Measurements from ENCODE around the gene GATA1.

The GATA1 gene

DNA sequence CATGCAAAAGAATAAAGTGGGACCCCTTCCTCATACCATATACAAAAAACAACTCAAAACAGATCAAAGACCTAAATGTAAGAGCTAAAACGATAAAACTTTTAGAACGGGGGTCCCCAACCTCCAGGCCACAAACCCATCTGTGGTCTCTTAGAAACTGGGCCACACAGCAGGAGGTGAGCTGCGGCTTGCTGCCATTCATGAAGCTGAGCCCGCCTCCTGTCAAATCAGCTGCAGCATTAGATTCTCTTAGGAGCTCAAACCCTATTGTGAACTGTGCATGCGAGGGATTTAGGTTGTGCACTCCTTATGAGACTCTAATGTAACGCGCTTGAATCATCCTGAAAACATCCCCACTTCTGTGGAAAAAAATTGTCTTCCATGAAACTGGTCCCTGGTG lies 7.0 kb upstream of the GATA1 start:
- Mint-ChIP-seq H3K4me1 (no peaks in the 10 kb centered on the region), H3K27me3 (ENCODE audit: low read depth, poor library complexity) (peaks cover 9% of the 10 kb centered on the region), H3K4me3 (no peak overlapping the region), H3K9me3 (peaks cover 58% of the 10 kb centered on the region), H3K36me3 (ENCODE audit: low read depth) (no peaks in the 10 kb centered on the region), H3K27ac (no peak overlapping the region)
- TF ChIP-seq, protein P1, sequence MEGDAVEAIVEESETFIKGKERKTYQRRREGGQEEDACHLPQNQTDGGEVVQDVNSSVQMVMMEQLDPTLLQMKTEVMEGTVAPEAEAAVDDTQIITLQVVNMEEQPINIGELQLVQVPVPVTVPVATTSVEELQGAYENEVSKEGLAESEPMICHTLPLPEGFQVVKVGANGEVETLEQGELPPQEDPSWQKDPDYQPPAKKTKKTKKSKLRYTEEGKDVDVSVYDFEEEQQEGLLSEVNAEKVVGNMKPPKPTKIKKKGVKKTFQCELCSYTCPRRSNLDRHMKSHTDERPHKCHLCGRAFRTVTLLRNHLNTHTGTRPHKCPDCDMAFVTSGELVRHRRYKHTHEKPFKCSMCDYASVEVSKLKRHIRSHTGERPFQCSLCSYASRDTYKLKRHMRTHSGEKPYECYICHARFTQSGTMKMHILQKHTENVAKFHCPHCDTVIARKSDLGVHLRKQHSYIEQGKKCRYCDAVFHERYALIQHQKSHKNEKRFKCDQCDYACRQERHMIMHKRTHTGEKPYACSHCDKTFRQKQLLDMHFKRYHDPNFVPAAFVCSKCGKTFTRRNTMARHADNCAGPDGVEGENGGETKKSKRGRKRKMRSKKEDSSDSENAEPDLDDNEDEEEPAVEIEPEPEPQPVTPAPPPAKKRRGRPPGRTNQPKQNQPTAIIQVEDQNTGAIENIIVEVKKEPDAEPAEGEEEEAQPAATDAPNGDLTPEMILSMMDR (IDR thresholded peaks at IDR 0.05), result no peak
- DNase-seq, result no peak

DNA sequence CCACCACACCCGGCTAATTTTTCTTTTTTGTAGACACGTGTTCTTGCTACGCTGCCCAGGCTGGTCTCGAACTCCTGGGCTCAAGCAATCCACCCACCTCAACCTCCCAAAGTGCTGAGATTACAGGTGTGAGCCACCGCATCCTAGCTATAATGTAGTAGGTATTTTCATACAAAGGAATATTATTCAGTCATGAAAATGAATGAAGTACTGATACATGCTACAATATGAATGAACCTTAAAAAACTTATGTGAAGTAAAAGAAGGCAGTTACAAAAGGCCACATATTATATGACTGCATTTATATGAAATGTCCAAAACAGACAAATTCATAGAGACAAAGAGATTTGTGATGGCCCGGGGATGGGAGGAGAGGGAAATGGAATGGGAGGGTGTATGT lies 4.7 kb upstream of the GATA1 start:
- H3K4me1 Mint-ChIP-seq, result no peaks in the 10 kb centered on the region
- H3K36me3 Mint-ChIP-seq (ENCODE audit: low read depth), result no peaks in the 10 kb centered on the region
- H3K27ac Mint-ChIP-seq, result no peak overlapping the region
- TF ChIP-seq, protein P1 (IDR thresholded peaks at IDR 0.05), result no peak
- H3K4me3 Mint-ChIP-seq, result no peak overlapping the region
- H3K27me3 Mint-ChIP-seq (ENCODE audit: low read depth, poor library complexity), result peaks cover 11% of the 10 kb centered on the region
- H3K9me3 Mint-ChIP-seq, result peaks cover 53% of the 10 kb centered on the region
- no peak for DNase-seq

DNA sequence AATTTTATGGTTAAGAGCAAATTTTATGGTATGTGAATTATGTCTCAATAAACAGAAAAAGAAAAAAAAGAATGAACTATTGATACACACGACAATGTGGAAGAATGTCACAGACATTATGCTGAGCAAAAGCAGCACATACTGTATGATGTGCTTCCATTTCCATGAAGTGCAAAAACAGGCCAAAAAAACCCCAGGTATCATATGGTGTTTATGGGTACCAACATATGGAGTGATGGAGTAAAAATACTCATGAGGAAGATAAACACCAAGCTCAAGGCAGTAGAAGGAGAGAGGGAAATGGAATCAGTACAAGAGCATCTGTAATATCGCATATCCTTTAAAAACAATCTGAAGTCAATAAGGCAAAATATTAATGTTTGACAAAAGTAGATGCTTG lies 4.2 kb upstream of the GATA1 start:
- DNase-seq, result no peak
- Mint-ChIP-seq H3K36me3 (ENCODE audit: low read depth) (no peaks in the 10 kb centered on the region), H3K27ac (no peak overlapping the region), H3K4me1 (no peaks in the 10 kb centered on the region), H3K27me3 (ENCODE audit: low read depth, poor library complexity) (peaks cover 16% of the 10 kb centered on the region), H3K4me3 (no peak overlapping the region), H3K9me3 (peaks cover 53% of the 10 kb centered on the region)
- TF ChIP-seq, protein P1 (IDR thresholded peaks at IDR 0.05), result no peak

DNA sequence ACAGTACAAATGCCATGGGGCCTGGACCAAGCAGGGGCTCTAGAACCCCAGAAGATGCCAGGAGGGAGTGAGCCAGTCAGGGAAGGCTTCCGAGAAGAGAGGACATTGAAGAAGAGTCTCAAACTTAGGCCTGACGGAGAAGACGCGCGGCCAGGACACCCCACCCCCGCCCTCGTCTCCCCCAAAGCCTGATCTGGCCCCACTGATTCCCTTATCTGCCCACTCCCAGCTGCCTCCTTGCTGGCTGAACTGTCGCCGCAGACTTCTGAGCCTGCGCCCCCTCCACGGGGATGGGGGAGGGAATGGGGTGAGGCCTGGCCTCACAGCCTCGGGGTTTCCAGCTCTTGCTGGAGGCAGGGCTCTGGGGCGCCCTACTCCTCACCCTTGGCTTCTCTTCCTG lies 3.6 kb upstream of the GATA1 start:
- no peak overlapping the region for H3K4me3 Mint-ChIP-seq
- no peak overlapping the region for H3K27ac Mint-ChIP-seq
- H3K9me3 Mint-ChIP-seq, result peaks cover 52% of the 10 kb centered on the region
- H3K4me1 Mint-ChIP-seq, result no peaks in the 10 kb centered on the region
- TF ChIP-seq, protein P1 (IDR thresholded peaks at IDR 0.05), result no peak
- DNase-seq, result no peak
- peaks cover 15% of the 10 kb centered on the region for H3K27me3 Mint-ChIP-seq (ENCODE audit: low read depth, poor library complexity)
- H3K36me3 Mint-ChIP-seq (ENCODE audit: low read depth), result no peaks in the 10 kb centered on the region

DNA sequence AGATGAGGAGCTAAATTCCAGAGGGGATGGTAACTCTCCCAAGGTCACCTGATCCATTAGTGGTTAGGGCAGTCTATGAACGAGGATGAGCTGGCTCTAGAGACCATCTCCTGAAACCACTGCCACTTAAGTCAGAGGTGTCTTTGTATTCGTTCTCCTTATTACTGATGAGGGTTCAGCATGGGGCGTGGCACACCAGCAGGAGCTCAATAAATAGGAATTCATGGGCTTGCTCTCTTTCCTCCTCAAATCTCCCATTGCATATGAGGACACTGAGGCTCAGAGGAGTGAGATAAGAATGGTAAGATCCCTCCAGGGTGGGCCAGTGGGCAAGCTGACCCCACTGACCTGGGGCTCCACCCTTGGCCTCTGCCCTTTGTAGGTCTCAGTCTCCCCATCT lies 1.7 kb upstream of the GATA1 start:
- no peaks in the 10 kb centered on the region for H3K36me3 Mint-ChIP-seq (ENCODE audit: low read depth)
- TF ChIP-seq, protein P1 (IDR thresholded peaks at IDR 0.05), result no peak
- H3K4me3 Mint-ChIP-seq, result no peak overlapping the region
- no peak overlapping the region for H3K27ac Mint-ChIP-seq
- peaks cover 23% of the 10 kb centered on the region for H3K27me3 Mint-ChIP-seq (ENCODE audit: low read depth, poor library complexity)
- DNase-seq, result no peak
- H3K9me3 Mint-ChIP-seq, result peaks cover 59% of the 10 kb centered on the region
- H3K4me1 Mint-ChIP-seq, result no peaks in the 10 kb centered on the region

DNA sequence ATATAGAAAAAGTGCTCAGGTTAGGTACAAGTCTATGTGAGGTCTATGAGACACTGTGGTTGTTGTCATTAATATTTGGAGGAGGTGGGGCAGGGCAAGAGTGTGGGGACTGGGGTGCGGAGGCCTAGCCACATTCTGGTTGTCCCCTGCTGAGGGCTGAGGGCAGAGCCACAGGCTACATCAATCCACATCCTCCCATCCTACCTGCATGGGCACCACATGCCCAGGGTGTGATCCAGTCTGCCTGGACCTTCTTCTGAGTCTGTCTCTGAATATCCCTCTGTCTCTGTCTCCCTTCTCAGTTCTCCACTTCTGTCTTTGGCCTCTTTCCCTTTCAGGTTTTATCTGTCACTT lies 1.2 kb upstream of the GATA1 start:
- TF ChIP-seq, protein P1 (IDR thresholded peaks at IDR 0.05), result no peak
- Mint-ChIP-seq H3K9me3 (peaks cover 59% of the 10 kb centered on the region), H3K36me3 (ENCODE audit: low read depth) (no peaks in the 10 kb centered on the region), H3K4me3 (no peak overlapping the region), H3K27me3 (ENCODE audit: low read depth, poor library complexity) (peaks cover 27% of the 10 kb centered on the region), H3K4me1 (no peaks in the 10 kb centered on the region), H3K27ac (no peak overlapping the region)
- DNase-seq, result no peak

Measured in nephron progenitor cell (in vitro differentiated cells).